ENCODE results near the gene SYS1. TPM values are rescaled to one million over a fixed set of nuclear protein-coding genes. Genes with fewer than 3 reads are reported as not detected.

SYS1 gene
- total RNA-seq, 2 experiments from 2014 or later, result 94.8 to 107 TPM

GRCh38 chr20:45318948-45319347 is 44.0 kb upstream of the SYS1 start:
- no peak for TF ChIP-seq CTCF (IDR thresholded peaks at IDR 0.05)
- Mint-ChIP-seq H3K36me3 (ENCODE audit: low read depth) (no peaks in the 10 kb centered on the region), H3K4me3 (no peak overlapping the region), H3K27ac (no peak overlapping the region), H3K9me3 (no peaks in the 10 kb centered on the region), H3K4me1 (ENCODE audit: low read depth) (peaks cover 21% of the 10 kb centered on the region), H3K27me3 (peaks cover 31% of the 10 kb centered on the region)
- Histone ChIP-seq H3K4me3 (ENCODE audit: low read length) (no peak overlapping the region), H3K36me3 (ENCODE audit: insufficient read depth, low read length) (no peaks in the 10 kb centered on the region), H3K27me3 (ENCODE audit: control insufficient read depth in 1 of 2, insufficient read depth in 2 of 2, low read length in 2 of 2) (peaks cover 5 to 7% of the 10 kb centered on the region in 2 experiments), H3K4me1 (ENCODE audit: insufficient read depth, low read length) (peaks cover 31% of the 10 kb centered on the region), H3K9me3 (ENCODE audit: control insufficient read depth in 1 of 2, insufficient read depth in 1 of 2, low read length in 2 of 2) (peaks cover 0 to 6% of the 10 kb centered on the region in 2 experiments), H3K27ac (ENCODE audit: low read depth in 1 of 2, low read length in 2 of 2) (no peak overlapping the region)
- intact Hi-C loops (cut with DNase I, micrococcal nuclease), result loop anchor here (1.0 kb wide), 3 partner anchors 118 to 452 kb away; no protein-coding TSS in a partner anchor
- CTCF ChIA-PET, result interaction anchor here (0.8 to 4.2 kb wide), 8 partner anchors 12 to 452 kb away, joined by 3 to 31 read pairs (median 5); partner anchors contain the start of genes RBPJL, SDC4 and SYS1
- DNase-seq (no peak), ATAC-seq (ENCODE audit: poor library complexity) (no peak)
- POLR2A ChIA-PET, result interaction anchor here (0.5 to 1.9 kb wide), 3 partner anchors 44 to 134 kb away, joined by 3 to 4 read pairs (median 4); partner anchors contain the start of gene SYS1

DNA sequence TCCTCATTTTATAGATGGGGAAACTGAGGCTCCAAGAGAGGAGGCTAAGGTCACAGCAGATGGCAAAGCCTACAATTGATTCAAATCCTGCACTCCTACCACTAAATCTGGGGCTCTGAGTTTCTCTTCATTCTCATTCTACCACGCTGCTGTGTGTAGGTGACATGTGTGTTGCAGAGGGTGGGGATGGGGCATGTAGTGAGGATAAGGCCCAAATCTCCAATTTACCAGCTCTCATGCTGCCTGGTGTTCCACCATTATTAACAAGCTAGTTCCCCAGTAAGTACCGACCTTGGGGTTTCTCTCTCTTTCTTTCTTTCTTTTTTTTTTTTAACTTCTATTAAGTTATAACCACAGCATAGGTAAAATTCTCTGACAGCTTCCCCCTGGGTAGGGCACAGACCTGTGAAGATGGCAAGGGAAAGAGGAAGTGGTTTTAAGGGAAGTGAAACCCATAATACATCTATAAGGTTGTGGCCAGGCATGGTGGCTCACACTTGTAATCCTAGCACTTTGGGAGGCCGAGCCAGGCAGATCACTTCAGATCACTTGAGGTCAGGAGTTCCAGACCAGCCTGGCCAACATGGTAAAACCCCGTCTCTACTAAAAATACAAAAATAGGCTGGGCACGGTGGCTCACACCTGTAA is 41.9 kb upstream of the SYS1 start:
- peaks cover 0 to 3% of the 10 kb centered on the region in 2 experiments for H3K27me3 ChIP-seq (ENCODE audit: control insufficient read depth in 1 of 2, insufficient read depth in 2 of 2, low read length in 2 of 2)
- Mint-ChIP-seq H3K4me1 (ENCODE audit: low read depth) (peaks cover 21% of the 10 kb centered on the region), H3K36me3 (ENCODE audit: low read depth) (no peaks in the 10 kb centered on the region), H3K9me3 (no peaks in the 10 kb centered on the region), H3K4me3 (no peak overlapping the region), H3K27ac (peak overlapping the region; percentile 17), H3K27me3 (peaks cover 10% of the 10 kb centered on the region)
- ChIA-PET CTCF (interaction anchor here (1.2 to 4.2 kb wide), 5 partner anchors 9 to 450 kb away, joined by 4 to 31 read pairs (median 9); no protein-coding TSS in a partner anchor), POLR2A (interaction anchor here (0.6 kb wide), 2 partner anchors 94 to 116 kb away, joined by 3 read pairs; no protein-coding TSS in a partner anchor)
- peaks cover 0 to 5% of the 10 kb centered on the region in 2 experiments for H3K9me3 ChIP-seq (ENCODE audit: control insufficient read depth in 1 of 2, insufficient read depth in 1 of 2, low read length in 2 of 2)
- intact Hi-C loops (cut with DNase I, micrococcal nuclease), result no loop called here
- no peak for TF ChIP-seq CTCF (IDR thresholded peaks at IDR 0.05)
- H3K4me3 ChIP-seq (ENCODE audit: low read length), result no peak overlapping the region
- peak in 4 of 14 experiments; percentile 10 to 63 (median 56) for DNase-seq
- H3K4me1 ChIP-seq (ENCODE audit: insufficient read depth, low read length), result peaks cover 31% of the 10 kb centered on the region
- no peak overlapping the region for H3K27ac ChIP-seq (ENCODE audit: low read depth in 1 of 2, low read length in 2 of 2)
- ATAC-seq (ENCODE audit: poor library complexity), result peak; percentile 73
- H3K36me3 ChIP-seq (ENCODE audit: insufficient read depth, low read length), result no peaks in the 10 kb centered on the region

GRCh38 chr20:45322952-45323383 is 40.0 kb upstream of the SYS1 start:
- CTCF ChIA-PET, result interaction anchor here (0.9 to 1.8 kb wide), 3 partner anchors 11 to 448 kb away, joined by 4 to 8 read pairs (median 4); no protein-coding TSS in a partner anchor
- ATAC-seq (ENCODE audit: poor library complexity), result no peak
- H3K9me3 Mint-ChIP-seq, result no peaks in the 10 kb centered on the region
- peaks cover 21% of the 10 kb centered on the region for H3K4me1 Mint-ChIP-seq (ENCODE audit: low read depth)
- H3K4me1 ChIP-seq (ENCODE audit: insufficient read depth, low read length), result peaks cover 31% of the 10 kb centered on the region
- H3K36me3 ChIP-seq (ENCODE audit: insufficient read depth, low read length), result no peaks in the 10 kb centered on the region
- intact Hi-C loops (cut with DNase I, micrococcal nuclease), result no loop called here
- no peak overlapping the region for H3K4me3 Mint-ChIP-seq
- H3K4me3 ChIP-seq (ENCODE audit: low read length), result no peak overlapping the region
- no peak for TF ChIP-seq CTCF (IDR thresholded peaks at IDR 0.05)
- H3K27me3 ChIP-seq (ENCODE audit: control insufficient read depth in 1 of 2, insufficient read depth in 2 of 2, low read length in 2 of 2), result no peaks in the 10 kb centered on the region
- peak in 3 of 14 experiments; percentile 21 to 49 (median 45) for DNase-seq
- H3K36me3 Mint-ChIP-seq (ENCODE audit: low read depth), result no peaks in the 10 kb centered on the region
- H3K9me3 ChIP-seq (ENCODE audit: control insufficient read depth in 1 of 2, insufficient read depth in 1 of 2, low read length in 2 of 2), result no peaks in the 10 kb centered on the region
- H3K27ac ChIP-seq (ENCODE audit: low read depth in 1 of 2, low read length in 2 of 2), result no peak overlapping the region
- POLR2A ChIA-PET, result interaction anchor here (1.0 to 1.3 kb wide), 2 partner anchors 12 to 114 kb away, joined by 3 read pairs; no protein-coding TSS in a partner anchor
- no peaks in the 10 kb centered on the region for H3K27me3 Mint-ChIP-seq
- H3K27ac Mint-ChIP-seq, result no peak overlapping the region

Data from CD4-positive, alpha-beta T cell (primary cell).